Astrocyte (in vitro differentiated cells and primary cell): Measurements from ENCODE around the gene ASCC3. TPM values are rescaled to one million over a fixed set of nuclear protein-coding genes. Genes with fewer than 3 reads are reported as not detected.
A peak's percentile ranks its signal among the peaks of the same experiment; 100 is the strongest.
"Not testable (repeated sequence)": the region's sequence is repeated elsewhere in the genome, so short reads cannot be mapped to it uniquely, and the experiment has no call there.

Experiments
- DNase-seq: peaks from one replicate; pipeline ENCODE4 v3.0.0-alpha.2; 2010; ENCODE audit warnings: low read depth
- FAIRE-seq: peaks from 2 replicates; lab custom pipeline; 2011; peaks lifted over from hg19 to GRCh38; lab: Jason Lieb, UNC
- H2AFZ ChIP-seq: 2 replicates; pipeline ENCODE4 v1.6.0; 2012; ENCODE audit warnings: low read depth, low read length, inconsistent platforms
- H3K27ac ChIP-seq: 2 replicates; pipeline ENCODE4 v1.5.1; 2011; ENCODE audit warnings: low read depth, low read length, inconsistent platforms
- H3K27me3 ChIP-seq: 2 replicates; pipeline ENCODE4 v1.6.0; 2011; ENCODE audit warnings: low read length, inconsistent platforms; ENCODE audit not compliant: insufficient read depth
- H3K36me3 ChIP-seq: 2 replicates; pipeline ENCODE4 v1.5.1; 2011; ENCODE audit warnings: low read length, inconsistent platforms; ENCODE audit not compliant: insufficient read depth
- H3K4me1 ChIP-seq: 2 replicates; pipeline ENCODE4 v1.5.1; 2011; ENCODE audit warnings: low read length, inconsistent platforms; ENCODE audit not compliant: insufficient read depth
- H3K4me2 ChIP-seq: 2 replicates; pipeline ENCODE4 v1.6.0; 2012; ENCODE audit warnings: low read length, inconsistent platforms
- H3K4me3 ChIP-seq: 2 replicates; pipeline ENCODE4 v1.5.1; 2011; ENCODE audit warnings: low read depth, mild to moderate bottlenecking, low read length, inconsistent platforms; ENCODE audit not compliant: insufficient read depth
- H3K79me2 ChIP-seq: 2 replicates; pipeline ENCODE4 v1.6.0; 2012; ENCODE audit warnings: mild to moderate bottlenecking, low read length, inconsistent platforms; ENCODE audit not compliant: insufficient read depth
- H3K9ac ChIP-seq: 2 replicates; pipeline ENCODE4 v1.6.0; 2012; ENCODE audit warnings: mild to moderate bottlenecking, low read length, inconsistent platforms
- H3K9me3 ChIP-seq: 2 replicates; pipeline ENCODE4 v1.5.1; 2012; ENCODE audit warnings: low read depth, mild to moderate bottlenecking, low read length, inconsistent platforms; ENCODE audit not compliant: insufficient read depth
- H4K20me1 ChIP-seq: 2 replicates; pipeline ENCODE4 v1.6.0; 2012; ENCODE audit warnings: low read length, inconsistent platforms; ENCODE audit not compliant: insufficient read depth
- H3K27ac Mint-ChIP-seq: one replicate; pipeline ENCODE4 v1.8.0; 2021; ENCODE audit warnings: mild to moderate bottlenecking, mixed read lengths; ENCODE audit not compliant: unreplicated experiment
- H3K27me3 Mint-ChIP-seq: one replicate; pipeline ENCODE4 v1.8.0; 2021; ENCODE audit warnings: low read depth, mixed read lengths; ENCODE audit not compliant: unreplicated experiment
- H3K36me3 Mint-ChIP-seq: one replicate; pipeline ENCODE4 v1.8.0; 2021; ENCODE audit warnings: low read depth, mixed read lengths; ENCODE audit not compliant: unreplicated experiment
- H3K4me1 Mint-ChIP-seq: one replicate; pipeline ENCODE4 v1.8.0; 2021; ENCODE audit warnings: low read depth, mixed read lengths; ENCODE audit not compliant: unreplicated experiment
- H3K4me3 Mint-ChIP-seq: one replicate; pipeline ENCODE4 v1.8.0; 2021; ENCODE audit warnings: mild to moderate bottlenecking, moderate library complexity, mixed read lengths; ENCODE audit not compliant: unreplicated experiment
- H3K9me3 Mint-ChIP-seq: one replicate; pipeline ENCODE4 v1.8.0; 2021; ENCODE audit warnings: mild to moderate bottlenecking, mixed read lengths; ENCODE audit not compliant: unreplicated experiment
- EZH2 ChIP-seq: IDR thresholded peaks from 2 replicates; pipeline ENCODE4 v1.6.1; 2012; ENCODE audit warnings: mild to moderate bottlenecking, low read length, inconsistent platforms; ENCODE audit not compliant: insufficient read depth
- total RNA-seq: library from RNA; stranded (reverse); gene quantifications from 2 replicates; pipeline ENCODE4 v1.2.1, GENCODE V29; 2021
- TF ChIP-seq, protein P1 (sequence below): IDR thresholded peaks from 2 replicates; pipeline ENCODE4 v1.5.1; 2011; ENCODE audit warnings: low read depth, mild to moderate bottlenecking, inconsistent platforms, low read length, moderate library complexity; ENCODE audit not compliant: insufficient read depth

Gene ASCC3
- total RNA-seq, 1 donor from 2014 or later: 138 TPM

DNA sequence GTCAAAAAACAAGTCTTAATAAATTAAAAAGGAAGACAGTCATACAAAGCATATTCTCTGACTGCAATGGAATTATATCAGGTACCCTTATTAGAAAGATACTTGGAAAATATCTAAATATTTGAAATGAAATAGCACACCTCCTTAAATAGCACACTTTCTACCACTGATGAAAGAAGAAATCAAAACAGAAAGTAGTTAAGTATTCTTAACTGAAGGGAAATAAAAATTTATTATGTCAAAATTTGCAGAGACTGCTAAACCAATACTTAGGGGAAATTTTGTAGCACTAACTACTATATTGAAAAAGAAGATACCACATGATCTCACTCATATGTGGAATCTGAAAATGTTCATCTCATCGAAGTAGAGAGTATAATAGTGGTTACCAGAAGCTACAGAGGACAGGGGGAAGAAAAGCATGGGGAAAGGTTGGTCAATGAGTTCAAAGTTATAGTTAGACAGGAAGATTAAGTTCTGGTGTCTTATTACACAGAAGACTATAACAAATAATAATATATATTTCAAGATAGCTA, 112.2 kb downstream of the ASCC3 start:
- DNase-seq (no peak), FAIRE-seq (no peak)
- Histone ChIP-seq H3K9ac (no peak overlapping the region), H3K9me3 (no peaks in the 10 kb centered on the region), H3K36me3 (peaks cover 22% of the 10 kb centered on the region), H3K79me2 (no peaks in the 10 kb centered on the region), H3K4me1 (no peaks in the 10 kb centered on the region), H4K20me1 (peaks cover 4% of the 10 kb centered on the region), H3K27me3 (no peaks in the 10 kb centered on the region), H2AFZ (no peak overlapping the region), H3K4me2 (no peak overlapping the region), H3K4me3 (no peak overlapping the region), H3K27ac (no peak overlapping the region)
- Mint-ChIP-seq H3K9me3 (no peaks in the 10 kb centered on the region), H3K4me1 (peaks cover 15% of the 10 kb centered on the region), H3K27ac (no peak overlapping the region), H3K27me3 (no peaks in the 10 kb centered on the region), H3K36me3 (peaks cover 12% of the 10 kb centered on the region), H3K4me3 (no peak overlapping the region)
- no peak for TF ChIP-seq EZH2
- TF ChIP-seq, protein P1, sequence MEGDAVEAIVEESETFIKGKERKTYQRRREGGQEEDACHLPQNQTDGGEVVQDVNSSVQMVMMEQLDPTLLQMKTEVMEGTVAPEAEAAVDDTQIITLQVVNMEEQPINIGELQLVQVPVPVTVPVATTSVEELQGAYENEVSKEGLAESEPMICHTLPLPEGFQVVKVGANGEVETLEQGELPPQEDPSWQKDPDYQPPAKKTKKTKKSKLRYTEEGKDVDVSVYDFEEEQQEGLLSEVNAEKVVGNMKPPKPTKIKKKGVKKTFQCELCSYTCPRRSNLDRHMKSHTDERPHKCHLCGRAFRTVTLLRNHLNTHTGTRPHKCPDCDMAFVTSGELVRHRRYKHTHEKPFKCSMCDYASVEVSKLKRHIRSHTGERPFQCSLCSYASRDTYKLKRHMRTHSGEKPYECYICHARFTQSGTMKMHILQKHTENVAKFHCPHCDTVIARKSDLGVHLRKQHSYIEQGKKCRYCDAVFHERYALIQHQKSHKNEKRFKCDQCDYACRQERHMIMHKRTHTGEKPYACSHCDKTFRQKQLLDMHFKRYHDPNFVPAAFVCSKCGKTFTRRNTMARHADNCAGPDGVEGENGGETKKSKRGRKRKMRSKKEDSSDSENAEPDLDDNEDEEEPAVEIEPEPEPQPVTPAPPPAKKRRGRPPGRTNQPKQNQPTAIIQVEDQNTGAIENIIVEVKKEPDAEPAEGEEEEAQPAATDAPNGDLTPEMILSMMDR: no peak

DNA sequence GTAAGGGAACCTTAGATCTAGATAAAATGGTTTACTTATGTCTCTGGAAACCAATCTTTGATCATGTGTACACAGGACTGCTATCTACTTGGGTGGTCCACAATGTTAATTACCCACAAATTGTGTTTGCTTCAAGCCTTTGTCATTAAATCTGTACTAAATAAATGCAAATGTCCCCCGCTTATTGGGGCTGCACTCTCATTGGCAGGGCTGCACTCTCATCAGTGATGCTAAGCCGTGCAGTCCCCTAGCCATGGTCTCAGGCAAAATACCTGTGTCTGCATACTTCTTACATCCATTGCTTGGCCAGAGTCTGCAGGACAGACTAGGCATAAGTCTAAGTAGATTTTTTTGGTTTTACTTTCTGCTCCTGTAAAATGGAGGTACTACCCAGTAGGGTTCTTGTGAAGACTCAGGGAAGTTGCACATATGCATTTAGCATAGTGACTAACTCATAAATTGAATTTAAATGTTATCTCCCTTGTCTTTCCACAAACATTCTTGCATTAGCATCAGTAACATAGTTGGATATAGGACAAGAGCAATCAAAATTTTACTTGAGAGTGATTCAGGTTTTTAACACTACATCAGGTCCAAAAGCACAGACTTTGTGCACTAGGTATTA, 117.4 kb downstream of the ASCC3 start:
- FAIRE-seq: no peak
- Histone ChIP-seq H3K4me3 (no peak overlapping the region), H4K20me1 (peaks cover 13% of the 10 kb centered on the region), H3K9ac (no peak overlapping the region), H3K36me3 (peaks cover 34% of the 10 kb centered on the region), H3K27me3 (no peaks in the 10 kb centered on the region), H2AFZ (no peak overlapping the region), H3K4me1 (no peaks in the 10 kb centered on the region), H3K79me2 (no peaks in the 10 kb centered on the region), H3K27ac (no peak overlapping the region), H3K9me3 (no peaks in the 10 kb centered on the region), H3K4me2 (no peak overlapping the region)
- Mint-ChIP-seq H3K27ac (no peak overlapping the region), H3K27me3 (no peaks in the 10 kb centered on the region), H3K36me3 (peaks cover 28% of the 10 kb centered on the region), H3K4me1 (peaks cover 18% of the 10 kb centered on the region), H3K9me3 (no peaks in the 10 kb centered on the region), H3K4me3 (no peak overlapping the region)
- TF ChIP-seq, protein P1: no peak
- TF ChIP-seq EZH2: no peak
- no peak for DNase-seq

DNA sequence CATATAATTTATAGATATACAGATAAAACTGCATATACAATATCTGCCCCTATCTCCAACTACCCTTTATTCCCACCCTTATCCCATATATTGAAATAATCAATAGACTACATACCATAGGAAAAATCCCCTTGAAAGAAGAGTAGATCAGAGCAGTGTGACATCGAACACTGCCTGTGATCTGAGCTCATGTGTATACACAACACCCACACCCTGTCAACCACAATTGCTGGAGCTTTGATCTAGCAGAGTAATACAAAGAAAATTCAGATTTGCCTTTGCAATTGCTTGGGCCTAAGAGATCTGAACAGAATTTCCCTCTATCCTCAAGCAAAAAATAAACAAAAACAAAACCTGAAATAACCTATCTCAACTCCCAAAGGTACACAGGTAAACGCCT, 119.3 kb downstream of the ASCC3 start:
- H3K27ac ChIP-seq: no peak overlapping the region
- no peak for FAIRE-seq
- H3K4me1 ChIP-seq: no peaks in the 10 kb centered on the region
- no peak overlapping the region for H3K9ac ChIP-seq
- H3K4me2 ChIP-seq: no peak overlapping the region
- no peak overlapping the region for H3K4me3 ChIP-seq
- no peaks in the 10 kb centered on the region for H3K79me2 ChIP-seq
- Mint-ChIP-seq H3K27me3 (no peaks in the 10 kb centered on the region), H3K4me3 (no peak overlapping the region), H3K27ac (peak overlapping the region; percentile 23), H3K9me3 (no peaks in the 10 kb centered on the region), H3K4me1 (peaks cover 18% of the 10 kb centered on the region), H3K36me3 (peaks cover 37% of the 10 kb centered on the region)
- peak; percentile 11 for DNase-seq
- H3K27me3 ChIP-seq: no peaks in the 10 kb centered on the region
- TF ChIP-seq, protein P1: no peak
- TF ChIP-seq EZH2: no peak
- H4K20me1 ChIP-seq: peaks cover 18% of the 10 kb centered on the region
- no peak overlapping the region for H2AFZ ChIP-seq
- peaks cover 31% of the 10 kb centered on the region for H3K36me3 ChIP-seq
- H3K9me3 ChIP-seq: no peaks in the 10 kb centered on the region

DNA sequence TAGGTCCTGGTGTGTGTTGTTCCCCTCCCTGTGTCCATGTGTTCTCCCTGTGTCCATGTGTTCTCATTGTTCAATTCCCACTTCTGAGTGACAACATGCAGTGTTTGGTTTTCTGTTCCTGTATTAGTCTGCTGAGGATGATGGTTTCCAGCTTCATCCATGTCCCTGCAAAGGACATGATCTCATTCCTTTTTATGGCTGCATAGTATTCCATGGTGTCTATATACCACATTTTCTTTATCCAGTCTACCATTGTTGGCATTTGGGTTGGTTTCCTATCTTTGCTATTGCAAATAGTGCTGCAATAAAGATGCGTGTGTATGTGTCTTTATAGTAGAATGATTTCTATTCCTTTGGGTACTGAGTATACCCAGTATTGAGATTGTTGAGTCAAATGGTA, 122.7 kb downstream of the ASCC3 start:
- H3K4me2 ChIP-seq, FAIRE-seq, H3K4me1 ChIP-seq, H3K27ac ChIP-seq, DNase-seq, H3K9me3 Mint-ChIP-seq, H3K27ac Mint-ChIP-seq, H3K4me3 Mint-ChIP-seq, H3K4me3 ChIP-seq, H3K9ac ChIP-seq, H3K4me1 Mint-ChIP-seq, H3K79me2 ChIP-seq, H3K27me3 Mint-ChIP-seq, H3K27me3 ChIP-seq, H2AFZ ChIP-seq, H3K9me3 ChIP-seq: not testable (repeated sequence)
- Histone ChIP-seq H4K20me1 (peaks cover 16% of the 10 kb centered on the region), H3K36me3 (peaks cover 11% of the 10 kb centered on the region)
- H3K36me3 Mint-ChIP-seq: peaks cover 33% of the 10 kb centered on the region
